Islet precursor cell (in vitro differentiated cells): Measurements from ENCODE around the gene AGO3.
"Not testable (repeated sequence)": the region's sequence is repeated elsewhere in the genome, so short reads cannot be mapped to it uniquely, and the experiment has no call there.

Source experiments
- DNase-seq: peaks from one replicate; pipeline ENCODE4 v3.0.0-alpha.2; 2018

AGO3 gene

DNA sequence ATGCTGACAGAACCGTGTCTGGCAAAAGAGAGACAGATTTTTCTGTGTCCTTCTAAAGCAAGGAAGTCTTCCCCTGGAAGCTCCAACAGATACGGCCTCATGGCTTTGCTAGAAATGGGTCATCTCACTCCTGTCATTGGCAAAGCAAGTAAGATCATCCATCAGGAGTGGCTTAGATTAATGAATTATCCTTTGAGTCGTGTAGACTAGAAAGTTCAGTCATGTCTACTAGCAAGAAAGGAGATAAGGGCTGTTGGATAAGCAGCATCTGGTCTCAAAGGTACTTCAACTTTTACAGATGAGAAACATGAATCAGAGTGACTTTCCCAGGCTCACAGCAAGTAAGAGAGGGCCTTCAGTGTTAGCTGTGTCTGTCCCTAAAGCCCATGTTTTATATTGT, 3.4 kb upstream of the AGO3 start:
- DNase-seq = no peak

DNA sequence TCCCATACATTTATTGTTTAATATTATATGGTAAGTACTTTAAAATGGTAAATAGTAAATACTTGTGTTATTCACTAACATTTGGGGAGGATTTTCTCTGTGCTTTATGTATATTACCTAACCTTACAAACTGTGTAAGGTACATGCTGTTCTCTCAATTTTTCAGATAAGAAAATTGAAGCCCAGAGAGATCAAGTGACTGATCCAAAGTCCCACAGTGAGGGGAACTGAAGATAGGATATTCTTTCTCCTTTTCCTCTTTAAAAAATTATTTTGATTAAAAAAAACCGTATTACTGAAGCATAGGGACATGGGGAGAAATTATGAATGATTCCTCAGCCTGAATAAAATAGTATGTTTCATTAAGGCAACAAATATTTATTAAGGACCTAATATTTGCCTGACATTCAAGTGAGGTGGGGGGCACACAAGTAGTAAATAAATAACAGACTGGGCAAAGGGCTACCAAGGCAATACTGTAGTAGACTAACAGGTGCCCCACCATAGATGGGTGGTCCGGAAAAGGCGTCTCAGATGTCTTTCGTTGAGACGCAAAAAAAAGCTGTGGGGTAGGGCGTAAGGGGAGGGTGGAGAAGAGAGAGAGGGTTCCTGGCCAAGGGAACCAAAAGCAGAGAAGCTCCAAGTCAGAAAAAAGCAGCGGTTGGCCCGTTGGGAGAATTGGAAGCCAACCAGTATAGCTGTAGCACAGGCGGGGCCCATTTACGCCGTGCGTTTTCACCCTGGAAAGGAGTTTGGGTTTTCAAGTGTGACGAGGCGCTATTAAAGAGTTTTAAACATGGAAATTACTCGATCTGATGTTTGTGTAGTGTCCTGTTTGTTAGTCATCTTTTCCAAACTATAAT, 944 bp upstream of the AGO3 start:
- DNase-seq = peak; percentile 75

DNA sequence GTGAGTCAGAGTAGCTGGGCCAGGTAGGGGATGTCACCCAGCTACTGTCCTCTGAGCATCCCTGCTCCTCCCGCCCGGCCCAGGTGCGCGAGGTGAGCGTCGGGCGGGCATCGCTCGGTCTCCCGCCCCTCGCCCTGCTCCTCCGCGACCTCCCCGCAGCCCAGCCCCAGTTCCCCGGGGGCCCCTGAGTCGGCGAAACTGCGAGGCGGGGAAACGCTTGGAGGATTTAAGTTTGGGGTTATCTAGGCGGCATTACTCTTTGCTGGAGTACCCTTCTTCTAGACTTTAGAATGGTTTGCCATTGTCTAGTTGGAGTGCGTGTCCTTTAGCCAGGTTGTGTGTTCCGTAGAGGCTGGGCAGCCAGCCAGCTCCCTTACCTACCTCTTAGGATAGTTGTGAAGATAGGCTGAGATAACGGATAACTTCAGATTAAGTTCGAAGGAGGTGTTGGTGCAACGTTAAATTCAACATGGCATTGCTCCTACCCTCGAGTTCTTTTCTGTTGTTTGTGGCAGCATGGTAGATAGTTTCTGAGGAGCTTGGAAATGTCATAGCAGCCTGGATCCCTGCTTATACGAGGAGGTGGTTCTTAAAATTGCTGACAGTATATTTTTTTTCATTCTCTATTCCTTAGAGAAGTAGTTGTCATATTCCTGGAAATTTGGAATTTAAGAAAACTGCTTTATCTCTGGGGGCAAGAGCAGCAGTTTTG, 697 bp downstream of the AGO3 start:
- DNase-seq = no peak

DNA sequence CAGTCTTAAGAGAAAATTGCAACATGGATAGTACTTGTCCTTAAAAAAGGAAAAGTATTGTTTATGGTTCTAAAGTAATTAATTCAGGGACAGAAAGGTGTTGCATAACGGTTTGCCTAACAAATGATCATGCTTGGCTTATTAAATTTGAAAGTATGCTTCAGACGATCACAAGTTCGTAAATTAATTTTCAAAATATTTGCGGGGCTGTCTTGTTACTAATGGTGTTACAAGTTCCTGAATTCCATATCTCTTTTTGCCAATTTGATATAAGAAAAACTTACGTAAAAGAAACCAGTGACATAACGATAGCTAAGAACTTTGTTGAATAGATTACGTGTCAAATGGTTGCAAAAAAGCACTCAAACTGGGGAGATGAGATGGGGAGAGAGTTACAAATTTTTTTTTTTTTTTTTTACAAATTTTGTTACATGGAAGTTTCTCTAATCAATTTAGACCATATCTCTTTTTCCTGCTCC, 1.3 kb downstream of the AGO3 start:
- no peak for DNase-seq

DNA sequence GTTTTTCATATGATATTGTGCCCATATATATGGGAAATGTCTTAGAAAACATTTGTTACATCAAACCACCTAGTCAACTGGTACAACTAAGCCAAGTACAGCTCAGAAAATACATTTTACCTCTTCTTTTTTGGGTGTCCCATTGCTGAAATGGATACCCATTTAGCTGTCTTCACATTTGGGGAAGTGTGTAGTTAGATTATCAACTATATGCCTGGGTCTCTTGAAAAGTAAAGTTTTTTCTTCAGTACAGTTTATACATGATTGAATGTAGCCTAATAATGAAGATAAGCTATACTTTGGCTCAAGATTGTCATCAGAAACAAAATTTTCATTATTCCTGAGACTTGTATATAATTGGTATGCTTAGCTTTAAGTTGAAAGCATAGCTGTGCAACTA, 2.0 kb downstream of the AGO3 start:
- DNase-seq = no peak

DNA sequence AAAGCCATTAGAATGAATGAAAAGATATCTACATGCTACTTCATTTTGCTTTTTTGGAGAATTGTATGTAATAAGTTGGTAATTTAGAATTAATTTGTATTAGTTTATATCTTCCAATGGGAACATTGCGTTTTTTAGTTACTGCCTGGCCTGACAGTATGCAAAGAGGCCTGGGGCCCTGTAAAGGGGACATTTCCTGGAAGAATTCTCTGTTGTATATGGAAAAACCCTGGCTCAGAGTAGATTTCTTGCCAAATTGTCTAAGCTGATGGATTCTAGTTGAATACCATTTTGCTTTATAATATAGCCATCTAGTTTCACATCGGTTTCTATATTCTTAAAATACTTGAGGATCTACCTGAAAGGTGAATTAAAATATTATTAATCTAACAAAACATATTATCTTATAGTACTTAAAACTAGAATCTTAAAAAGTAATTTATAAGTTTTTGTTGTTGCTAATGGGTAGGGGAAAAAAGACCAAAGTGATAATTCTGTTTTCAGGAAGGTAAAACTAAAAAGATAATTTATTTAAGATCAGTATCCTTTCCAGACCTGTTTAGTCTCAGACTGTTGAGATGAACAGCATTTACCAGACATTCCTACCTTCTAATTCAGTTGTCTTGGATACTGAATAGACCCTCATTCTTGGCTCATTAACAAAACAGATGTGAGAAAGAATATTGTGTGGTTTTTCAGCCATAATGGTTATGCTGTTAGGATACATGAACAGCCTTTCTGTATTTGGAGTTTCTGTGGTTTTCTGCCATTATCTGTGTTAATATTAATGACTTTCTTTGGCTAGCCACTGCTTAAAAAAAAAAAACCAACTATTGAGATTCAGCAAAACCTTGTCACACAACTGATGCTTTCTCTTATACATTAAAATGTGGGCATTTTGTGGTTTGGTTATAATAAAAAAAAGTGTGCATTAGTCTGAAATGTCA, 4.8 kb downstream of the AGO3 start:
- DNase-seq = no peak

DNA sequence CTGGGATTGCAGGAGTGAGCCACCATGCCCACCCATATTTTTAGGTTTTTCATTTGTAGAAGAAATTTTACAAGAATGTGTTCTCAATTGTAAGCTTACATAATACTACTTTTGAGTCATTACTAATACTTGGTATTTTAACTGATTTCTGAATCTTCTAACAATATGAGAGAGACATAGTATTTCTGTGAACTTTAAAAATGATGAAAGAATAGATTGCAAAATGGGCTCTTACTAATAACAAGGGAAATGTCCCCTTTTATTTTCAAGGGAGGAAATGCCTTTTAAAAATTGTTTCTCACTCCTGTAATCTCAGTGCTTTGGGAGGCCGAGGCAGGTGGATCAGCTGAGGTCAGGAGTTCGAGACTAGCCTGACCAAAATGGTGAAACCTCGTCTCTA, 5.9 kb downstream of the AGO3 start:
- DNase-seq = no peak

DNA sequence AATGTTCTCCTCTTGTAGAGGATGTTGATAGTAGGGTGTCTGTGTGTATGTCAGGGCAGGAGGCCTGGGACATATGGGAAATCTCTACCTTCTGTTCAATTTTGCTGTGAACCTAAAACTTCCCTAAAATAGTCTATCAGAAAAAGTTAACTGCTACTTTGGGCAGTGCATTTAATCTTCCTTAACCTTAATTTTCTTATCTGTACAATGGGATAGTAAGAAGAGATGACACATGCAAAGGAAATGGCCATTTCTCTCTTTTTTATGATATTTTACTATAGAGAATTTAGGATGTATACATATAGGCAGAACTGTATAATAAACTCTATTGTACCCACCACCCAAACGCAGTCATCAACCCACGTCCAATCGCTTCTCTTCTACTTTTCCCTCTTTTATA, 8.6 kb downstream of the AGO3 start:
- no peak for DNase-seq

DNA sequence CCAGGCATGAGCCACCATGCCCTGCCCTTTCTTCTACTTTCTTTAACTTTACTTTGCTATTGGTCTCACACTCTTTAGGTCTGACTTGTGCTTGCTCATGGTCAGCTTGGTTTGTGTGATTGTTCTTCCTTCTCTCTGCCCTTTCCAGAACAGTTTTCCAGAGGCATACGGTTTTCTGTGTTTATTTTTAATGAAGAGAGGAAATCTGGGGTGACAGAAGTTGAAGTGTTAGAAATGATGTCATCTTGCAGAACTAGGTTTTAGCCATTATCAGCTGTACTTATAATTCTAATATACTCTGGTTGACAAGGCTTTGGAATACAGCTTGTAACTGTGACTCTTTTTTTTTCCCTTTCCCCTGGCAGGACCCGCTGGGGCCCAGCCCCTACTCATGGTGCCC, 14.4 kb downstream of the AGO3 start:
- DNase-seq = no peak

DNA sequence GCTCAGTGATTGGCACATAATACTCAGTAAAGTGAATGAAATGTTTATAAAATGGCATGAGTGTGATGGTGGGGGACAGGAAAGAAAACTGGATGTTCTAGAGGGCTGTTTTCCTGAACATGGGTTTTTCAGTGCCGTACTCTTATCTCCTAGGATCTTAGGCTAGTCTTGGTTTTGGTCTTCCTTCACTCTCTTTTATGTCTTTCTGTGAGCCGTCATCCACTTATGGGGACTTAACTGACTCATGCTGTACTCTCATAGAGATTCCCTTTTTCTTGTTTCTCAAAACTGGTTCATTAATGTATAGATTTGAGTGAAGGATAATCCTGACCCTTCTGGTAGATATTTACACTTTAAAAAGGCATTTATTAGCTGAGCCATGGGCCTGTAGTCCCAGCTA, 16.6 kb downstream of the AGO3 start:
- no peak for DNase-seq

DNA sequence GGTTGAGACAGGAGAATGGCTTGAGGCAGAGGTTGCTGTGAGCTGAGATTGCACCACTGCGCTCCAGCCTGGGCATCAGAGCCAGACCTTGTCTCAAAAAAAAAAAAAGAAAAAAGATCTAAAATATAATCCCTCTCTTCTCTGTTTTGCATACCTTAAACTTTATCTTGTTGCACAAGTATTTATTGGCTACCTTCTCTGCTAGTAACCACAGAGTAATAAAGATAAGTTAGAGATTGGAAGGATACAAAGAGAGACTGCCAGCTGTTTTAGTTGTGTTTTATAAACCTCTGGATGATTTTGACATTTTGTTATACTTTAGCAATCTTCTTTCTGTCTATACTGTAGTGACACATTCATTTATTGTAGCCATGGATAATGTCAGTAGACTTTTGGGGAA, 27.7 kb downstream of the AGO3 start:
- no peak for DNase-seq

DNA sequence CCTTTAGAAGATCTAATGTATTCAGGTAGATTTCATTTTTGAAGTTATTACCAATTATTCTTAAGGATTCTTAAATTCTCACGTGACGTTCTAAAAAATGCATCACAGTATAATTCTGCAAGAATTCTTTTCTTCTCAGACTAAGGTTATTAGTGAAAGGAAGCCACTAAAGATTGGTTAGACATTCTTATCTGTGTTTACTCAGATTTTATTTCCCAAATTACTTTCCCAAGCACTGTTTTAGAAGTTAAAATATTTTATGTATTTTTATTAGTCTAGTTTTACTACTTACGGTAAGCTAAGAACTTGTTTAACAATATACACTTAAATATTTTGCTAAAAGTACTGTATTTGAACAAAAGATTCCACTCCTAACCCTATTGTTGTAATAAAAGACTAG, 28.4 kb downstream of the AGO3 start:
- no peak for DNase-seq

DNA sequence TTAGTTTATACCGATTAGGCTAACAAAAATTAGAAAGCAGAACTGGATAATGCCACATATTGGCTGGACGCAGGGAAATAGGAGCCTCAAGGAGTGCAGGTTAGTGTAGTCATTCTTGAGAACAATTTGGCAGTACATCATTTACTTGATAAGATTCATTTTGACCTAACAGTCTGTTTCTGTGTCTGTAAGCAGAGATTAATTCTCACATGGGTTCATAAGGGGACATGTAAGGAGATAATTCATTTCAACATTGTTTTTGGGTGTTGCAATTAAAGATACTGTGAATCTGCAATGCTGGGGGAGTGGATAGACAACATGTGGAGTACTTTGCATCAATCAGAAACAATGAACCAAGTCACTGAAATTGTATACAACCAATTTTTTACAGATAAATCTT, 32.0 kb downstream of the AGO3 start:
- no peak for DNase-seq

DNA sequence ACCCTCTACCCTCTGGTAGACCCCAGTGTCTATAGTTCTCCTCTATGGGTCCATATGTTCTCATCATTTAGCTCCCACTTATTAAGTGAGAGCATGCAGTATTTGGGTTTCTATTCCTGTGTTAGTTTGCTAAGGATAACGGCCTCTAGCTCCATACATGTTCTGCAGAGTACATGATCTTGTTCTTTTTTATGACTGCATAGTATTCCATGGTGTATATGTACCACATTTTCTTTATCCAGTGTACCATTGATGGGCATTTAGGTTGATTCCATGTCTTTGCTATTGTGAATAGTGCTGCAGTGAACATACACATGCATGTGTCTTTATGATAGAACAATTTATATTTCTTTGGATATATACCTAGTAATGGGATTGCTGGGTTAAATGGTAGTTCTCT, 33.4 kb downstream of the AGO3 start:
- not testable (repeated sequence) for DNase-seq

DNA sequence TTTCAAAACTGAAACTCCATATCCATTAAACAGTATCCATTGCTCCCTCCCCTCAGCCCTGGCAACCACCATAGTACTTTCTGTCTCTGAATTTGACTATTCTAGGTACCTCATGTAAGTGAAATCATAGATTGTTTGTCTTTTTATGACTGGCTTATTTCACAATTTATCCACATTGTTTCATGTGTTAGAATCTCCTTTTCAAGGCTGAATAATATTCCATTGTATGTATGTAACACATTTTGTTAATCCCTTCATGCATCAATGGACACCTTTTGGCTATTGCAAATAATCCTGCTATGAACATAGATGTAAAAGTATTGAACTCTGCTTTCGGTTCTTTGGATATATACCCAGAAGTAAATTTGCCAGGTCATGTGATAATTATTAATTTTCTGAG, 37.5 kb downstream of the AGO3 start:
- no peak for DNase-seq

DNA sequence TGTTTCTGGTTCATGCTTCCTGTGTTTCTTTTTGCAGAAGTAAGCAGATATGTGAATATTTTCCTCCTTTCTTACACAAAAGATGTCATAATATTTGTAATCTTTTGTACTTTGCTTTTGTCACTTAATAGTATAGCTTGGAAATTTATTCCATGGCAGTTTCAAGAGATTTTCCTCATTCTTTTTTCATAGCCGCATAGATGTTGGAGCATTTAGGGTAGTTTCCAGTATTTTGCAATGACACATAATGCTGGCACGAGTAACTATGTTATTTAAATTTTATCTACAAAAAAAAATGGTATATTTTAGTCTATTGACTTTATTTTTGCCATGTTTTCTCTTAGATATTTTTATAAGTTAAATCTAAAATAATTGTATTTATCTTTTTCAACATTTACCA, 40.7 kb downstream of the AGO3 start:
- no peak for DNase-seq

DNA sequence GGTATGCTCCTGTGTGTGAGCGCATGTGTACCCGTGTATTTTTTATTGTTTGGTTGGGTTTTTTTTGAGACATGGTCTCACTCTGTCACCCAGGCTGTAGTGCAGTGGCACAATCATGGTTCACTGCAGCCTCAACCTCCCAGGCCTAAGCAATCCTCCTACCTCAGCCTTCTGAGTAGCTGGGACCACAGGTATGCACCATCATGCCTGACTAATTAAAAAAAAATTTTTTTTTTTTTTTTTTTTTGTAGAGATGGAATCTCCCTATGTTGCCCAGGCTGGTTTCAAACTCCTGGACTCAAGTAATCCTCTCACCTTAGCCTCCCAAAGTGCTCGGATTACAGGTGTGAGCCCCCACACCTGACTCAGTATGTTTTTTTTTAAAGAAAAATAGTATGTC, 41.7 kb downstream of the AGO3 start:
- DNase-seq = not testable (repeated sequence)

DNA sequence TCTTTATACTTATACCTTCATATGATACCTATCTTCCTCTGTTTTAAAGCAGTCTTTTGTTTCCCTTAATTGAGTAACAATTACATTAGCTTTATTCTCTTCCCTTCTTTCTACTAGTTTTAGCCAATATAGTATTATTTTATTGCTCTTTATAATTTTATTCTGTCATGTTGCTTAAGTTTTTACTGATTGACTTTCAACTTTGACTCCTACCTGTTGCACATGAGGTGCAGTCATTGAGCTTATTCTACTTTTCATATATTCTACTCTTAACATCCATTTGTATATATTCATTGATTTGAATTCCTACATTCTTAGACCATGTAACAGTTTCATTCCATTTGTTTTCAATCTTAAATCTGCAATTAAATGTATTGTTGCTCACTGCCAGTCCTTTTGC, 49.2 kb downstream of the AGO3 start:
- DNase-seq = no peak

DNA sequence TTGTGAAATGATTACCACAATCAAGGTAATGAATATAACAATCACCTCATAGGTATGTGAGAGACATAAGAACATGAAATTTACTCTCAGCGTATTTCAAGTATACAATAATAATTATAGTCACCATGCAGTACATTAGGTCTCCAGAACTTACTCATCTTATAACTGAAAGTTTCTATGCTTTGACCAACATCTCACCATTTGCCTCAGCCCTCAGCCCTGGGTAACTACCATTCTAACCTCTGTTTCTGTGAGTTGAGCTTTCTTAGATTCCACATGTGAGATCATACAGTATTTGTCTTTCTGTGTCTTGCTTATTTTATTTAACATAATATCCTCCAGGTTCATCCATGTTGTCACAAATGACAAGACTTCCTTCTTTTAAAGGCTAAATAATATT, 57.3 kb downstream of the AGO3 start:
- no peak for DNase-seq

DNA sequence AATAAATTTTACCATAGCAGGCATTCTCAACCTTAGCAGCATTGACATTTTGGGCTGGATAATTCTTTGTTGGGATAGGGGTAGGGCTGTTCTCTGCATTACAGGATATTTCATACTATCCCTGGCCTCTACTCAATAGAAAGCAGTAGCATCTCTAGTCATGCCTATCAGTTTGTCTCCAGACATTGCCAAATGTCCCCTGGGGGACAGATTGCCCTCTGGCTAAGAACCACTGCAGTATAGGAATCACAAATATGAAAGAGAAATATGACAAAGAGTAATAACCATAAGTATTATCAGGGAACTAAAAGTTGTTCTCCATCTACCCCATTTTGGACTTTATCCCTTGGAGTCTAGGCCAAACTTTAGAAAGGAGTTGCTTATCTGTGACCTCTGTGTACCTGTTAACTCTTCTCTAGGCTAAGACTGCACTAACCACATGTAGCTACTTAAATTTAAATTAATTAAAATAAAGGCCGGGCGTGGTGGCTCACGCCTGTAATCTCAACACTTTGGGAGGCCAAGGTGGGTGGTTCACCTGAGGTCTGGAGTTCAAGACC, 76.1 kb downstream of the AGO3 start:
- DNase-seq = no peak

DNA sequence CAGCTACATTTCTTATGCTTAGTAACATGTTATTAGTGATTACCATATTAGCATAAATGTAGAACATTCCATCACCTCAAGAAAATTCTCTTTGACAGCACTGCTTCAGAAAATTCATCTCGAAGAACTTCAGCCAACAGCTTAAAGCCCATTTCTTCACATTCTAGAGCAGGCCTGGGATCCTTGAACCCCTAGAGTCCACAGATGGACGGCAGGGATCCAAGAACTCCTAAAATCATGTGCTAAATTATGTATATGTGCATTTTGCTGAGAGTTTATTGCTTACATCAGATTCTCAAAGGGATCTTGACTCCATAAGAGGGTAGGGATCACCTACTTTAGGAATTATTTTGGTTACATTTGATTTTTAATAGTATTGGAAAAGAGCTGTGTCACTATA, 76.8 kb downstream of the AGO3 start:
- no peak for DNase-seq

DNA sequence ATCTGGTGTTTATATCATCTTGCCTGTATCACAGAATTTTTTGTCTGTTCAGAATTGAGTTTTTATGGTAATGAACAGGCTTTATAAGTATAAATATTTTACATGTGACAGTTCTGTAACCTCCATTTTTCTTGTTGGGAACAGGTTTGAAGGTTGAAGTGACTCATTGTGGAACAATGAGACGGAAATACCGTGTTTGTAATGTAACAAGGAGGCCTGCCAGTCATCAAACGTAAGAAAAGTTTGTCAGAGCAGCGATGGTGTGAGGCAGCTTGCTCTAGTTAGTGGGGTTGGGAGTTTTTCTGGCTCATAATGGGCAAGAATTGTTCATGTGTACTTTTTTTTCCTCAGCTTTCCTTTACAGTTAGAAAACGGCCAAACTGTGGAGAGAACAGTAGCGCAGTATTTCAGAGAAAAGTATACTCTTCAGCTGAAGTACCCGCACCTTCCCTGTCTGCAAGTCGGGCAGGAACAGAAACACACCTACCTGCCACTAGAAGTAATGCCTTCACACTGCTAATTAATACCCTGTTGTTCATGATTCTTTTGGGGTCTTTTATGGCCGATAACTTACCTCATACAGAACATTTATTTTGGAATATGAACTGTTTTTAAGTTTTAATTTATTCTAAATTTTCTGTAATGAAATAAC, 77.8 kb downstream of the AGO3 start:
- peak; percentile 76 for DNase-seq
